ENCODE measurements around the gene HADHA.

DNA sequence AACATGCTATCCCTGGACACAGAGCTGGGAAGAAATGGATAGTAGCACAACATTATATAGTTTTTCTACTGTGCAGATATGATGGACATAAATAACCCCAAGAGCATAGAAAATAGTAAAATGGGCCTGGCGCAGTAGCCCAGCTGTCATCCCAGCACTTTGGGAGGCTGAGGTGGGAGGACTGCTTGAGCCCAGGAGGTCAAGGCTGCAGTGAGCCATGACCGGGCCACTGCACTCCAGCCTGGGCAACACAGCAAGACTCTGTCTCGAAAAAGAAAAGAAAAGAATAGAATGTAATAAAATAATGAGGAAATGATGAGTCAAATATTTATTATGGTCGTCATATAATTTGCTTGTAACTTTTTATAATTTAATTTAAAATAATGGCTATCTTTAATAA, 79.0 kb downstream of the HADHA start:
- no peak for TF ChIP-seq EZH2 (IDR thresholded peaks at IDR 0.05; ENCODE audit: borderline replicate concordance, insufficient read depth, low read length, poor library complexity, severe bottlenecking)
- TF ChIP-seq, protein P1, sequence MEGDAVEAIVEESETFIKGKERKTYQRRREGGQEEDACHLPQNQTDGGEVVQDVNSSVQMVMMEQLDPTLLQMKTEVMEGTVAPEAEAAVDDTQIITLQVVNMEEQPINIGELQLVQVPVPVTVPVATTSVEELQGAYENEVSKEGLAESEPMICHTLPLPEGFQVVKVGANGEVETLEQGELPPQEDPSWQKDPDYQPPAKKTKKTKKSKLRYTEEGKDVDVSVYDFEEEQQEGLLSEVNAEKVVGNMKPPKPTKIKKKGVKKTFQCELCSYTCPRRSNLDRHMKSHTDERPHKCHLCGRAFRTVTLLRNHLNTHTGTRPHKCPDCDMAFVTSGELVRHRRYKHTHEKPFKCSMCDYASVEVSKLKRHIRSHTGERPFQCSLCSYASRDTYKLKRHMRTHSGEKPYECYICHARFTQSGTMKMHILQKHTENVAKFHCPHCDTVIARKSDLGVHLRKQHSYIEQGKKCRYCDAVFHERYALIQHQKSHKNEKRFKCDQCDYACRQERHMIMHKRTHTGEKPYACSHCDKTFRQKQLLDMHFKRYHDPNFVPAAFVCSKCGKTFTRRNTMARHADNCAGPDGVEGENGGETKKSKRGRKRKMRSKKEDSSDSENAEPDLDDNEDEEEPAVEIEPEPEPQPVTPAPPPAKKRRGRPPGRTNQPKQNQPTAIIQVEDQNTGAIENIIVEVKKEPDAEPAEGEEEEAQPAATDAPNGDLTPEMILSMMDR (IDR thresholded peaks at IDR 0.05; ENCODE audit: poor library complexity, severe bottlenecking) = no peak
- no peak for TF ChIP-seq RAD21 (conservative IDR thresholded peaks at IDR 0.05)
- no peak for TF ChIP-seq POLR2AphosphoS5 (IDR thresholded peaks at IDR 0.05)
- TF ChIP-seq EP300 (conservative IDR thresholded peaks at IDR 0.05; ENCODE audit: poor library complexity, severe bottlenecking) = no peak
- no peak for TF ChIP-seq TAF1 (IDR thresholded peaks at IDR 0.05; ENCODE audit: low read depth)
- TF ChIP-seq, protein P2, sequence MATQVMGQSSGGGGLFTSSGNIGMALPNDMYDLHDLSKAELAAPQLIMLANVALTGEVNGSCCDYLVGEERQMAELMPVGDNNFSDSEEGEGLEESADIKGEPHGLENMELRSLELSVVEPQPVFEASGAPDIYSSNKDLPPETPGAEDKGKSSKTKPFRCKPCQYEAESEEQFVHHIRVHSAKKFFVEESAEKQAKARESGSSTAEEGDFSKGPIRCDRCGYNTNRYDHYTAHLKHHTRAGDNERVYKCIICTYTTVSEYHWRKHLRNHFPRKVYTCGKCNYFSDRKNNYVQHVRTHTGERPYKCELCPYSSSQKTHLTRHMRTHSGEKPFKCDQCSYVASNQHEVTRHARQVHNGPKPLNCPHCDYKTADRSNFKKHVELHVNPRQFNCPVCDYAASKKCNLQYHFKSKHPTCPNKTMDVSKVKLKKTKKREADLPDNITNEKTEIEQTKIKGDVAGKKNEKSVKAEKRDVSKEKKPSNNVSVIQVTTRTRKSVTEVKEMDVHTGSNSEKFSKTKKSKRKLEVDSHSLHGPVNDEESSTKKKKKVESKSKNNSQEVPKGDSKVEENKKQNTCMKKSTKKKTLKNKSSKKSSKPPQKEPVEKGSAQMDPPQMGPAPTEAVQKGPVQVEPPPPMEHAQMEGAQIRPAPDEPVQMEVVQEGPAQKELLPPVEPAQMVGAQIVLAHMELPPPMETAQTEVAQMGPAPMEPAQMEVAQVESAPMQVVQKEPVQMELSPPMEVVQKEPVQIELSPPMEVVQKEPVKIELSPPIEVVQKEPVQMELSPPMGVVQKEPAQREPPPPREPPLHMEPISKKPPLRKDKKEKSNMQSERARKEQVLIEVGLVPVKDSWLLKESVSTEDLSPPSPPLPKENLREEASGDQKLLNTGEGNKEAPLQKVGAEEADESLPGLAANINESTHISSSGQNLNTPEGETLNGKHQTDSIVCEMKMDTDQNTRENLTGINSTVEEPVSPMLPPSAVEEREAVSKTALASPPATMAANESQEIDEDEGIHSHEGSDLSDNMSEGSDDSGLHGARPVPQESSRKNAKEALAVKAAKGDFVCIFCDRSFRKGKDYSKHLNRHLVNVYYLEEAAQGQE (IDR thresholded peaks at IDR 0.05; ENCODE audit: borderline replicate concordance) = no peak
- TF ChIP-seq MXI1 (conservative IDR thresholded peaks at IDR 0.05; ENCODE audit: poor library complexity, severe bottlenecking) = no peak
- no peak for TF ChIP-seq SMC3 (conservative IDR thresholded peaks at IDR 0.05; ENCODE audit: poor library complexity)

Data from neural cell (in vitro differentiated cells).